Panc1 (cell line): ENCODE measurements around the gene SPRY2. TPM values are rescaled to one million over a fixed set of nuclear protein-coding genes. Genes with fewer than 3 reads are reported as not detected.

Source experiments
- ATAC-seq: fragments of 200-7000 bp; cut with Tn5 transposase; 2 replicates; pipeline ENCODE4 v1.9.1; 2020; ENCODE audit warnings: mild to moderate bottlenecking, moderate library complexity
- BruUV-seq: library from RNA; stranded (reverse); fragments of 400-500 nt; replicated peaks from 2 replicates; lab custom pipeline; 2021; lab: Mats Ljungman, UMichigan
- CTCF ChIA-PET: fragments of 300-600 bp; sonication (Branson Sonifier 250); formaldehyde crosslinking; loops from one replicate; lab custom pipeline; 2022; ENCODE audit warnings: antibody characterized with exemption; lab: Charles Lee
- POLR2A ChIA-PET: fragments of 300-600 bp; sonication (Branson Sonifier 250); formaldehyde crosslinking; loops from one replicate; lab custom pipeline; 2022; ENCODE audit warnings: antibody characterized with exemption; lab: Charles Lee
- DNase-seq: peaks from one replicate; pipeline ENCODE4 v3.0.0-alpha.2; 2010; ENCODE audit warnings: low read depth, low spot score
- H3K27ac ChIP-seq: 2 replicates; pipeline ENCODE4 v1.5.1; 2011; ENCODE audit warnings: mild to moderate bottlenecking, low read length, inconsistent platforms
- H3K27me3 ChIP-seq: fragments of 200-500 bp; sonication (Bioruptor generic); 2 replicates; pipeline ENCODE4 v1.6.0; 2014; ENCODE audit warnings: low read length, inconsistent platforms; ENCODE audit not compliant: control insufficient read depth, insufficient read depth
- H3K36me3 ChIP-seq: fragments of 200-500 bp; sonication (Bioruptor generic); 2 replicates; pipeline ENCODE4 v1.5.1; 2014; ENCODE audit warnings: inconsistent platforms, mild to moderate bottlenecking, low read length, moderate library complexity; ENCODE audit not compliant: control insufficient read depth, insufficient read depth
- H3K4me1 ChIP-seq: 2 replicates; pipeline ENCODE4 v1.5.1; 2011; ENCODE audit warnings: inconsistent platforms, mild to moderate bottlenecking, low read length, moderate library complexity; ENCODE audit not compliant: control insufficient read depth, insufficient read depth
- H3K4me3 ChIP-seq, 2 experiments: 2 replicates each; pipeline ENCODE4 v1.5.1; 2011 to 2012; ENCODE audit warnings: low read depth in 2 of 2, low read length in 2 of 2, mild to moderate bottlenecking in 2 of 2, inconsistent platforms in 1 of 2, moderate library complexity in 1 of 2
- H3K9me3 ChIP-seq: fragments of 200-500 bp; sonication (Bioruptor generic); 2 replicates; pipeline ENCODE4 v1.5.1; 2014; ENCODE audit warnings: low read depth, mild to moderate bottlenecking, inconsistent platforms, low read length, moderate library complexity; ENCODE audit not compliant: control insufficient read depth, insufficient read depth
- CTCF ChIP-seq: fragments of 450-650 bp; IDR thresholded peaks from 2 replicates; pipeline ENCODE4 v1.5.1; 2017; ENCODE audit warnings: mild to moderate bottlenecking
- POLR2AphosphoS5 ChIP-seq: IDR thresholded peaks from 2 replicates; pipeline ENCODE4 v1.6.1; 2012; ENCODE audit warnings: mild to moderate bottlenecking, low read depth, low read length, moderate library complexity
- REST ChIP-seq, 2 experiments: IDR thresholded peaks; 2 replicates each; pipeline ENCODE4 v1.6.1; 2011 to 2012; ENCODE audit warnings: low read depth in 2 of 2, control low read depth in 1 of 2, low read length in 1 of 2, mild to moderate bottlenecking in 1 of 2, moderate library complexity in 1 of 2; ENCODE audit not compliant: insufficient read depth in 1 of 2
- SIN3A ChIP-seq: IDR thresholded peaks from 2 replicates; pipeline ENCODE4 v1.6.1; 2012; ENCODE audit warnings: low read depth, mild to moderate bottlenecking, low read length, moderate library complexity, borderline replicate concordance; ENCODE audit not compliant: insufficient read depth
- TCF7L2 ChIP-seq: IDR thresholded peaks from 2 replicates; pipeline ENCODE4 v1.6.1; 2011; ENCODE audit warnings: mild to moderate bottlenecking, low read depth, low read length, inconsistent platforms
- in situ Hi-C: cut with HindIII; loops from 2 replicates; pipeline ENCODE4 v1.10.0; 2016; ENCODE audit warnings: low sequenced_read_pairs, low pct_unique_long_range_greater_than_20kb
- intact Hi-C: fragments of 100-400 bp; cut with micrococcal nuclease; formaldehyde crosslinking; loops from one replicate; pipeline ENCODE4 v1.10.0; 2022; ENCODE audit not compliant: unreplicated experiment
- total RNA-seq: library from RNA; stranded (reverse); gene quantifications from one replicate; pipeline ENCODE4 v1.2.1, GENCODE V29; 2021; ENCODE audit not compliant: unreplicated experiment

Gene SPRY2
- total RNA-seq, 1 experiment from 2014 or later = 18.2 TPM

GRCh38 chr13:80374444-80374843 lies 33.5 kb upstream of the SPRY2 start:
- ATAC-seq = no peak
- ChIA-PET CTCF (no interaction called here), POLR2A (no interaction called here)
- no peak for DNase-seq
- no peaks in the 10 kb centered on the region for H3K9me3 ChIP-seq
- H3K27me3 ChIP-seq = no peaks in the 10 kb centered on the region
- H3K27ac ChIP-seq = no peak overlapping the region
- in situ Hi-C loops = no loop called here
- H3K4me3 ChIP-seq = no peak overlapping the region
- TF ChIP-seq REST (IDR thresholded peaks at IDR 0.05; ENCODE audit: insufficient read depth in 1 of 2, low read depth in 2 of 2, low read length in 1 of 2) = no peak
- TF ChIP-seq SIN3A = no peak
- no peak for TF ChIP-seq CTCF
- TF ChIP-seq TCF7L2 = no peak
- no peak for TF ChIP-seq POLR2AphosphoS5
- H3K4me1 ChIP-seq = no peaks in the 10 kb centered on the region
- no TSS peak for BruUV-seq
- no peaks in the 10 kb centered on the region for H3K36me3 ChIP-seq
- intact Hi-C loops = no loop called here

DNA sequence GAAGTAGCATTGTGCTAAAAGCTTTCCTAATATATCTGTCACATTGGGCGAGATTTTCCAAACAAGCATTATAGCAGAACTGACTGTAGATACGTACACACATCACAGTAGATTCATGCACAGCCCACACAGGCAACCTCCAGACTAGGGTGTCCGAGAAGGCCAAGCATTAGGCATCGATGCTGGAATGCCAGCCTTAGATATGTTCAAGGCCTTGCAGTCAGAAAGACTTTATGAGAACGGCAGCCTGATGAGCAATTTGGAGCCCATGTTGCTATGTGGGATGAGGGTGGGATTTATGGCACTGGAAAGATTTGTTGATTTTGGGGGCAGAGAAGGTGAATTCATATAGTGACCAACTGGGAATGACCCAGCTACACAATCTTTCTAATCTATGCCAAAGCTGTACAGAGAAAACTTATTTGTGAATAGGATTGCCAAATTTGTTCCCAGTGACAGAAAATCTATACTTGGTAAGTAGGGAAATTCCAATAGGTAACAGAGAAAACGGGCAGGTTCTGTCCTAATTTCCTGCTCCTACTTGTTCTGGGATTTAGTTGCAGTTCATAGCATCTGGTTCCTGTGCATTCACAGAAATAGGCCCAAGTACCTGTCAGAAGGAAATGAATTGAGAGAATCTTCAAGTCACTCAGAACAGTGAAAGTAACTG lies 31.0 kb upstream of the SPRY2 start:
- POLR2A ChIA-PET = no interaction called here
- in situ Hi-C loops = no loop called here

More for the DNA sequence above, 31.0 kb upstream of the SPRY2 start:
- H3K27me3 ChIP-seq = no peaks in the 10 kb centered on the region
- no peaks in the 10 kb centered on the region for H3K4me1 ChIP-seq
- intact Hi-C loops = no loop called here
- BruUV-seq = no TSS peak
- no peak overlapping the region for H3K4me3 ChIP-seq
- DNase-seq (no peak), ATAC-seq (no peak)
- TF ChIP-seq SIN3A = no peak
- TF ChIP-seq TCF7L2 = no peak
- TF ChIP-seq REST (IDR thresholded peaks at IDR 0.05; ENCODE audit: insufficient read depth in 1 of 2, low read depth in 2 of 2, low read length in 1 of 2) = no peak
- H3K27ac ChIP-seq = no peak overlapping the region
- H3K36me3 ChIP-seq = no peaks in the 10 kb centered on the region
- H3K9me3 ChIP-seq = no peaks in the 10 kb centered on the region
- CTCF ChIA-PET = no interaction called here
